Activated T-helper 1 cell treated with anti-CD3 and anti-CD28 coated beads, Interleukin-12 subunit alpha, Interleukin-12 subunit beta, Interleukin-2, Interleukin-4 antibody, amounts not matched to agents 30 ng/mL and 10 ng/mL and 1 ng/mL, durations not matched to agents 14 hours and 24 hours and 36 hours (primary cell): ENCODE results near the gene EP400. TPM values are rescaled to one million over a fixed set of nuclear protein-coding genes. Genes with fewer than 3 reads are reported as not detected.

ENCODE experiments used
- DNase-seq: peaks from one replicate; pipeline ENCODE4 v3.0.0; 2021; ENCODE audit warnings: low spot score
- H3K27ac Mint-ChIP-seq: one replicate; pipeline ENCODE4 v1.8.0; 2021; ENCODE audit warnings: mild to moderate bottlenecking, mixed read lengths
- H3K27me3 Mint-ChIP-seq: one replicate; pipeline ENCODE4 v1.8.0; 2022; ENCODE audit warnings: mild to moderate bottlenecking, moderate library complexity, mixed read lengths; ENCODE audit not compliant: insufficient read depth
- H3K36me3 Mint-ChIP-seq: one replicate; pipeline ENCODE4 v1.8.0; 2021; ENCODE audit warnings: low read depth, mixed read lengths
- H3K4me1 Mint-ChIP-seq: one replicate; pipeline ENCODE4 v1.8.0; 2021; ENCODE audit warnings: low read depth, mixed read lengths
- H3K4me3 Mint-ChIP-seq: one replicate; pipeline ENCODE4 v1.8.0; 2021; ENCODE audit warnings: mild to moderate bottlenecking, moderate library complexity, mixed read lengths
- H3K9me3 Mint-ChIP-seq: one replicate; pipeline ENCODE4 v1.8.0; 2021; ENCODE audit warnings: mixed read lengths
- intact Hi-C: fragments of 100-400 bp; cut with micrococcal nuclease; formaldehyde crosslinking; loops from one replicate; pipeline ENCODE4 v1.15.1; 2024
- total RNA-seq: library from RNA; stranded (reverse); gene quantifications from 2 replicates; pipeline ENCODE4 v1.2.3, GENCODE V29; 2022

EP400 gene
- total RNA-seq, 1 donor from 2014 or later: 66.6 TPM

DNA sequence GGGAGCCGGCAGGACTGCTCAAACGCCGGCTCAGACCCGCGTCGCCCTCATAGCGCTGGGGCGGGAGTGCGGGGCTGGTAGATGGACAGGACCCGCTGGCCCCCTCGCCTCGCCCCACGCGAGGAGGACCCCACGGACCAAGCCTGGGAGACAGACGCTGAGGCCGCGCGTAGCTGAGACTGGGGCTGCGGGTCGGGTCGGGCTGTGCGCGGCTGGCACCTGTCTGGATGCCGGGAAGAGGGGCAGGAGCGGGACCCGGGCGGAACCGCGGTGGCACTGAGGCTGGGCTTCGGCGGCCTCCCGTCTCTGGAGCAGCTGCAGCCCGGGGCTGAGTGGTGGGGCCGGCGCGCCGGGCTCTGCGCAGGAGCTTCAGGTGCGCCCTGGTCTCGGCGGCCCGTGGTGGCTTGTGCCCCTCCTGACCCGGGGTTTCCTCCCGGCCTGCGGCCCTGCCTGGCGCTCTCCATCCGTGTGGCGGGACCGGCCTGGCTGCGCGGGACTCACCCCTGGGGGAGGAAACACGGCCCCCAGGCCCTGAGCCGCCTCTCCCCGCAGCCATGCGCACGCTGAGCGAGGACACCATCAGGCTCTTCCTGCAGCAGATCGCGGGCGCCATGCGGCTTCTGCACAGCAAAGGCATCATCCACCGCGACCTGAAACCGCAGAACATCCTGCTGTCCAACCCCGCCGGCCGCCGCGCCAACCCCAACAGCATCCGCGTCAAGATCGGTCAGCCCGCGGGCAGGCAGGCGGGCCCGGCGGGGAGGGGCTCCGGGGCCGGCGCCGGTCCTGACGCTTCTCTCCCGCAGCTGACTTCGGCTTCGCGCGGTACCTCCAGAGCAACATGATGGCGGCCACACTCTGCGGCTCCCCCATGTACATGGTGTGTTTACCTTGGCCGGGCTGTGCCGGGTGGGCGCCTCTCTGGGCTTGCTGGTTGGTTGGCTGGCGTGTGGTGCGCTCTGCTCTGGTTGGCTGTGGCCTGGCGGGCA, 41.4 kb upstream of the EP400 start:
- Mint-ChIP-seq H3K36me3 (no peaks in the 10 kb centered on the region), H3K4me3 (no peak overlapping the region), H3K27ac (no peak overlapping the region), H3K27me3 (no peaks in the 10 kb centered on the region), H3K9me3 (no peaks in the 10 kb centered on the region), H3K4me1 (no peaks in the 10 kb centered on the region)
- intact Hi-C loops: no loop called here
- DNase-seq: no peak

DNA sequence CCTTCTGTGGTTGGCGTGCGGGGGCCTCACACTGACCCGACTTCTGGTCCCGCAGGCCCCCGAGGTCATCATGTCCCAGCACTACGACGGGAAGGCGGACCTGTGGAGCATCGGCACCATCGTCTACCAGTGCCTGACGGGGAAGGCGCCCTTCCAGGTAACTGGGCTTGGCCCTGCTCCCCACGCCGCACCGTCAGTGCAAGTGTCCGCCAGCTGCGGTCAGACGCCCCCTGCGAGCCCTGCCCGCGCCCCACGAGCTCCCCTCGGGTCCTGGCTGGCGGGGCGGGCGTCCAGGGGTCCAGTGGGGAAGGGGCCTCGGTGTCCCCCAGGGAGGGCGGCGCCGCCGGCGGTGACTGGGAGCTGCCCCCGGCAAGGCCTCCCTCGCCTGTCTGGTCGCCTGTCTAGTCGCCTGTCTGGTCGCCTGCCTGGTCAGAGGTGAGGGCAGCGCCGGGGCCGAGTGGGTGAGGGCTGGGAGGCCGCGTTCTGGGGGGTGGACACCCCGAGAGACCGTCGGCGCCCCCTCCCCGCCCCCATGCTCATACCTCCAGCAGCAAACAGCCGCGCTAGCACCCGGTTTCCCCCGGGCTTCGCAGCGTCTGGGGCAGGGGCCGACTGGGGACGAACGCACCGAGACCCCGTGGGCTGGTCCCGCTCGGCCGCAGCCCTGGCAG, 40.5 kb upstream of the EP400 start:
- intact Hi-C loops: no loop called here
- no peak overlapping the region for H3K27ac Mint-ChIP-seq
- no peaks in the 10 kb centered on the region for H3K27me3 Mint-ChIP-seq
- no peaks in the 10 kb centered on the region for H3K9me3 Mint-ChIP-seq
- no peak for DNase-seq
- no peaks in the 10 kb centered on the region for H3K36me3 Mint-ChIP-seq
- no peaks in the 10 kb centered on the region for H3K4me1 Mint-ChIP-seq
- no peak overlapping the region for H3K4me3 Mint-ChIP-seq

- Mint-ChIP-seq H3K36me3 (no peaks in the 10 kb centered on the region), H3K9me3 (no peaks in the 10 kb centered on the region), H3K4me3 (no peak overlapping the region), H3K27me3 (no peaks in the 10 kb centered on the region), H3K4me1 (no peaks in the 10 kb centered on the region), H3K27ac (no peak overlapping the region)
- no peak for DNase-seq
- intact Hi-C loops: no loop called here
These were observed 40.0 kb upstream of the EP400 start for GRCh38 chr12:131909752-131910219.

- intact Hi-C loops: no loop called here
- H3K27me3 Mint-ChIP-seq: no peaks in the 10 kb centered on the region
- no peak overlapping the region for H3K4me3 Mint-ChIP-seq
- H3K4me1 Mint-ChIP-seq: no peaks in the 10 kb centered on the region
- DNase-seq: no peak
- no peak overlapping the region for H3K27ac Mint-ChIP-seq
- H3K36me3 Mint-ChIP-seq: no peaks in the 10 kb centered on the region
- H3K9me3 Mint-ChIP-seq: no peaks in the 10 kb centered on the region
These were observed 39.3 kb upstream of the EP400 start for GRCh38 chr12:131910302-131911027.

GRCh38 chr12:131911028-131911650, 38.6 kb upstream of the EP400 start:
- Mint-ChIP-seq H3K4me3 (no peak overlapping the region), H3K9me3 (no peaks in the 10 kb centered on the region), H3K36me3 (no peaks in the 10 kb centered on the region), H3K27me3 (no peaks in the 10 kb centered on the region), H3K27ac (no peak overlapping the region), H3K4me1 (no peaks in the 10 kb centered on the region)
- no peak for DNase-seq
- intact Hi-C loops: no loop called here

- no peak overlapping the region for H3K4me3 Mint-ChIP-seq
- no peaks in the 10 kb centered on the region for H3K4me1 Mint-ChIP-seq
- intact Hi-C loops: no loop called here
- H3K27ac Mint-ChIP-seq: no peak overlapping the region
- H3K9me3 Mint-ChIP-seq: no peaks in the 10 kb centered on the region
- DNase-seq: no peak
- H3K36me3 Mint-ChIP-seq: no peaks in the 10 kb centered on the region
- H3K27me3 Mint-ChIP-seq: no peaks in the 10 kb centered on the region
These were observed 37.8 kb upstream of the EP400 start for GRCh38 chr12:131911851-131912477.

- Mint-ChIP-seq H3K4me1 (no peaks in the 10 kb centered on the region), H3K4me3 (no peak overlapping the region)
These were observed 37.0 kb upstream of the EP400 start for GRCh38 chr12:131912518-131913274.

GRCh38 chr12:131913666-131914065, 36.1 kb upstream of the EP400 start:
- DNase-seq: no peak
- H3K27ac Mint-ChIP-seq: no peak overlapping the region
- H3K4me3 Mint-ChIP-seq: no peak overlapping the region
- H3K4me1 Mint-ChIP-seq: no peaks in the 10 kb centered on the region
- H3K27me3 Mint-ChIP-seq: no peaks in the 10 kb centered on the region
- intact Hi-C loops: no loop called here
- H3K36me3 Mint-ChIP-seq: no peaks in the 10 kb centered on the region
- H3K9me3 Mint-ChIP-seq: no peaks in the 10 kb centered on the region

More at GRCh38 chr12:131912518-131913274, 37.0 kb upstream of the EP400 start:
- Mint-ChIP-seq H3K9me3 (no peaks in the 10 kb centered on the region), H3K27ac (no peak overlapping the region), H3K27me3 (no peaks in the 10 kb centered on the region), H3K36me3 (no peaks in the 10 kb centered on the region)
- intact Hi-C loops: no loop called here
- DNase-seq: no peak

DNA sequence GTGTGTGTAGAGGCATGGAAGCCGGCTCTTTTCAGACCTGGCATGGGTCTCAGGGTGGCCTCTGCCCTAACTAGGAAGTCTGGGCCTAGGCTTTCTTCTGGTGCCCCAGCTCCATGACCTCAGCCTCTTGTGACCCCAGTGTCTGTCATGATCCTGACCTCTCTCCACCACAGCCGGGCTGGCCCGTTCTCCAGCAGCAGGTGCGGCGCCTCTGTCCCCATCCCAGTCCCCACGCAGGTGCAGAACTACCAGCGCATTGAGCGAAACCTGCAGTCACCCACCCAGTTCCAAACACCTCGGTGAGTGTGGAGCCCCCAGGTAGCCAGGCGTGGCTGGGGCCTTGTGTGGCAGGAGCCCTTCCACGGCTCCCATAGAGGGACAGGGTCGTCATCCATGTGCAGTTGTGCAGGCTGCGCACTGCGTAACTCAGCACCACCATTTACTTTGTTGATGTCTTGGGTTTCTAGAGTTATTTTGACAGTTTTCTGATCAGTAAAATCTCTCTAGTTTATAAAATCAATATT, 35.5 kb upstream of the EP400 start:
- Mint-ChIP-seq H3K4me1 (no peaks in the 10 kb centered on the region), H3K4me3 (no peak overlapping the region), H3K27me3 (no peaks in the 10 kb centered on the region), H3K36me3 (no peaks in the 10 kb centered on the region), H3K27ac (no peak overlapping the region), H3K9me3 (no peaks in the 10 kb centered on the region)
- intact Hi-C loops: no loop called here
- no peak for DNase-seq

DNA sequence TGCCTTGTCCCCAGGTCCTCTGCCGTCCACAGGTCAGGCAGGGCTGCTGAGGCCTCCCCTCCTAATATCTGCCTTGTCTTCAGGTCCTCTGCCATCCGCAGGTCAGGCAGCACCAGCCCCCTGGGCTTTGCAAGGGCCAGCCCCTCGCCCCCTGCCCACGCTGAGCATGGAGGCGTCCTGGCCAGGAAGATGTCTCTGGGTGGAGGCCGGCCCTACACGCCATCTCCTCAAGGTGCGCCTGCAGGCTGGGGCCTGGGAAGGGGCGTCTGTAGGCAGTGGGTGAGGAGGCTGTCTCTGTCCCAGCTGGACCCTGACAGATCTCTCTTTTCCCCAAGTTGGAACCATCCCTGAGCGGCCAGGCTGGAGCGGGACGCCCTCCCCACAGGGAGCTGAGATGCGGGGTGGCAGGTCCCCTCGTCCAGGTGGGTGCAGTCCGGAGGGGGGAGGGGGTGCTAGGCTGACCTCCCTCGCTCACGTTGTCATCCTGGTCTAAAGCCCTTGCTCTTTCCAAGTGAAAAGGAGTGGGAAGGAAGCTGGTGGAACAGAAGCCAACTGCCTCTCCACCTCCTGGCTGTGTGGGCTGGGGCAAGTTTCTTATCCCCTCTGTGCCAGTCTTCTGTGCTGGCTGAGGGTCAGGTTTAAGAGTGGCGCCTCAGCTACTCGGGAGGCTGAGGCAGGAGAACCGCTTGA, 34.6 kb upstream of the EP400 start:
- no peak overlapping the region for H3K4me3 Mint-ChIP-seq
- intact Hi-C loops: no loop called here
- H3K36me3 Mint-ChIP-seq: no peaks in the 10 kb centered on the region
- H3K27ac Mint-ChIP-seq: no peak overlapping the region
- no peaks in the 10 kb centered on the region for H3K4me1 Mint-ChIP-seq
- DNase-seq: no peak
- H3K9me3 Mint-ChIP-seq: no peaks in the 10 kb centered on the region
- no peaks in the 10 kb centered on the region for H3K27me3 Mint-ChIP-seq

DNA sequence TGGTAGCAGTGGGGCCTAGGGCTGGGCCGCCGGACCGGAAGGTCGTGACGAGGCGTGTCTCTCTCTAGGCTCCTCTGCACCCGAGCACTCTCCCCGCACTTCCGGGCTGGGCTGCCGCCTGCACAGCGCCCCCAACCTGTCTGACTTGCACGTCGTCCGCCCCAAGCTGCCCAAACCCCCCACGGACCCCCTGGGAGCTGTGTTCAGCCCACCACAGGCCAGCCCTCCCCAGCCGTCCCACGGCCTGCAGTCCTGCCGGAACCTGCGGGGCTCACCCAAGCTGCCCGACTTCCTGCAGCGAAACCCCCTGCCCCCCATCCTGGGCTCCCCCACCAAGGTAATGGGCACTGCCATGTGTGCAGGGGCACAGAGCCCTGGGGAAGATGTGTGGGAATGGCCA, 33.9 kb upstream of the EP400 start:
- no peak overlapping the region for H3K27ac Mint-ChIP-seq
- DNase-seq: no peak
- no peaks in the 10 kb centered on the region for H3K36me3 Mint-ChIP-seq
- H3K27me3 Mint-ChIP-seq: no peaks in the 10 kb centered on the region
- H3K4me1 Mint-ChIP-seq: no peaks in the 10 kb centered on the region
- H3K9me3 Mint-ChIP-seq: no peaks in the 10 kb centered on the region
- intact Hi-C loops: no loop called here
- H3K4me3 Mint-ChIP-seq: no peak overlapping the region
